ENCODE measurements around the gene SLC38A6. TPM values are rescaled to one million over a fixed set of nuclear protein-coding genes. Genes with fewer than 3 reads are reported as not detected.
"Not testable (repeated sequence)": the region's sequence is repeated elsewhere in the genome, so short reads cannot be mapped to it uniquely, and the experiment has no call there.

Gene SLC38A6
- total RNA-seq, 1 experiment from 2014 or later = 63.0 TPM

- Histone ChIP-seq H3K36me3 (peaks cover 3% of the 10 kb centered on the region; the same call in 1 of the 2 replicates), H3K27ac (no peak overlapping the region), H3K9me3 (replicated peaks) (peaks cover 14% of the 10 kb centered on the region), H3K27me3 (no peaks in the 10 kb centered on the region), H3K4me3 (no peak overlapping the region), H3K4me1 (no peaks in the 10 kb centered on the region; the same call in 1 of the 2 replicates)
- DNase-seq = no peak
Measured at GRCh38 chr14:61090432-61091216, 109.6 kb downstream of the SLC38A6 start.

- no peaks in the 10 kb centered on the region for H3K27me3 ChIP-seq
Measured at GRCh38 chr14:61091657-61092273, 110.7 kb downstream of the SLC38A6 start.

GRCh38 chr14:61098096-61098495 lies 117.1 kb downstream of the SLC38A6 start:
- peaks cover 19% of the 10 kb centered on the region for H3K4me1 ChIP-seq
- H3K9me3 ChIP-seq (replicated peaks) = not testable (repeated sequence)

More at GRCh38 chr14:61091657-61092273, 110.7 kb downstream of the SLC38A6 start:
- peaks cover 11% of the 10 kb centered on the region for H3K9me3 ChIP-seq (replicated peaks)
- H3K36me3 ChIP-seq = no peaks in the 10 kb centered on the region; the same call in 1 of the 2 replicates
- no peaks in the 10 kb centered on the region; the same call in 1 of the 2 replicates for H3K4me1 ChIP-seq
- no peak for DNase-seq
- H3K27ac ChIP-seq = no peak overlapping the region
- H3K4me3 ChIP-seq = no peak overlapping the region

GRCh38 chr14:61098721-61099120 lies 117.7 kb downstream of the SLC38A6 start:
- no peak overlapping the region for H3K4me3 ChIP-seq
- H3K27ac ChIP-seq = no peak overlapping the region
- DNase-seq = no peak
- H3K4me1 ChIP-seq = peaks cover 24% of the 10 kb centered on the region
- no peaks in the 10 kb centered on the region for H3K27me3 ChIP-seq
- 0 out of 2 replicates have a peak, but pooled peaks cover 5% of the 10 kb centered on the region for H3K9me3 ChIP-seq (replicated peaks)
- H3K36me3 ChIP-seq = no peaks in the 10 kb centered on the region

More at GRCh38 chr14:61098096-61098495, 117.1 kb downstream of the SLC38A6 start:
- H3K27me3 ChIP-seq, H3K36me3 ChIP-seq, DNase-seq, H3K4me3 ChIP-seq, H3K27ac ChIP-seq: not testable (repeated sequence)

GRCh38 chr14:61099216-61099835 lies 118.3 kb downstream of the SLC38A6 start:
- Histone ChIP-seq H3K27me3 (no peaks in the 10 kb centered on the region), H3K27ac (no peak overlapping the region)

GRCh38 chr14:61101803-61102548 lies 120.9 kb downstream of the SLC38A6 start:
- Histone ChIP-seq H3K9me3 (replicated peaks) (no peaks in the 10 kb centered on the region), H3K27me3 (no peaks in the 10 kb centered on the region), H3K4me1 (peaks cover 39% of the 10 kb centered on the region), H3K27ac (peak overlapping the region; percentile 94), H3K4me3 (no peak overlapping the region), H3K36me3 (no peaks in the 10 kb centered on the region)
- no peak for DNase-seq

More at GRCh38 chr14:61099216-61099835, 118.3 kb downstream of the SLC38A6 start:
- 0 out of 2 replicates have a peak, but pooled peaks cover 4% of the 10 kb centered on the region for H3K9me3 ChIP-seq (replicated peaks)
- H3K36me3 ChIP-seq = no peaks in the 10 kb centered on the region
- no peak for DNase-seq
- H3K4me3 ChIP-seq = no peak overlapping the region
- peaks cover 29% of the 10 kb centered on the region for H3K4me1 ChIP-seq

Other genes with a start within 250 kb of the SLC38A6 start
- gene MNAT1, start 246.5 kb upstream of the SLC38A6 start, total RNA-seq (2014; rRNA removed; shearing (Covaris generic)) = 103 and 129 TPM in 2 replicates
- 16.3 and 19.5 TPM in 2 replicates for gene TRMT5, start 166 bp upstream of the SLC38A6 start, total RNA-seq (2014; rRNA removed; shearing (Covaris generic))

Measured in SJCRH30 (cell line).